PFSK-1 (cell line): ENCODE measurements around the gene RTF1.

Experiments used
- FOXP2 ChIP-seq: optimal IDR thresholded peaks from 2 replicates; pipeline ENCODE3; 2011; ENCODE audit warnings: borderline replicate concordance, control low read depth, inconsistent platforms; ENCODE audit not compliant: insufficient read depth; ENCODE audit errors: extremely low read length, extremely low read depth
- POLR2AphosphoS5 ChIP-seq: IDR thresholded peaks from 2 replicates; pipeline ENCODE4 v1.6.1; 2012; ENCODE audit warnings: low read depth, mild to moderate bottlenecking, control low read depth, low read length, moderate library complexity
- REST ChIP-seq, 2 experiments: IDR thresholded peaks; 2 replicates each; pipeline versions ENCODE4 v1.6.1 to v1.8.0; 2011 to 2012; ENCODE audit warnings: low read depth in 2 of 2, low read length in 2 of 2, control low read depth in 1 of 2, inconsistent platforms in 1 of 2, mild to moderate bottlenecking in 1 of 2, moderate library complexity in 1 of 2; ENCODE audit not compliant: insufficient read depth in 1 of 2
- SIN3A ChIP-seq: IDR thresholded peaks from 2 replicates; pipeline ENCODE4 v1.6.1; 2012; ENCODE audit warnings: mild to moderate bottlenecking, low read length, moderate library complexity, borderline replicate concordance; ENCODE audit not compliant: insufficient read depth
- TAF1 ChIP-seq: IDR thresholded peaks from 2 replicates; pipeline ENCODE4 v1.6.1; 2012; ENCODE audit warnings: low read length, control low read depth, borderline replicate concordance; ENCODE audit not compliant: insufficient read depth

GRCh38 chr15:41495736-41496599 is 79.1 kb downstream of the RTF1 start:
- TF ChIP-seq SIN3A (no peak), TAF1 (no peak), POLR2AphosphoS5 (no peak), REST (IDR thresholded peaks at IDR 0.05; ENCODE audit: insufficient read depth in 1 of 2, low read depth in 2 of 2, low read length in 2 of 2) (no peak), FOXP2 (no peak)
